Tongue (tissue), 2 donors: Measurements from ENCODE around the gene ANK3. TPM values are rescaled to one million over a fixed set of nuclear protein-coding genes. Genes with fewer than 3 reads are reported as not detected.
"Not testable (repeated sequence)": the region's sequence is repeated elsewhere in the genome, so short reads cannot be mapped to it uniquely, and the experiment has no call there.

Source experiments
- DNase-seq: peaks from one replicate; pipeline ENCODE4 v3.0.0-alpha.2; 2015
- total RNA-seq: library from RNA; depleted of rRNA; stranded (reverse); fragments of >200 nt; gene quantifications from one replicate; pipeline ENCODE4 v1.2.3, GENCODE V29; 2014

The ANK3 gene
- total RNA-seq, 1 donor from 2014 or later, result 148 TPM

- DNase-seq, result no peak
These were observed 302.8 kb downstream of the ANK3 start for GRCh38 chr10:60086862-60087261.

GRCh38 chr10:60086421-60086820 is 303.3 kb downstream of the ANK3 start:
- DNase-seq, result no peak

- DNase-seq, result no peak
These were observed 306.8 kb downstream of the ANK3 start for GRCh38 chr10:60082744-60083344.

- DNase-seq, result no peak
These were observed 307.3 kb downstream of the ANK3 start for GRCh38 chr10:60082341-60082740.

- no peak for DNase-seq
These were observed 315.7 kb downstream of the ANK3 start for GRCh38 chr10:60073781-60074656.

- DNase-seq, result no peak
These were observed 316.3 kb downstream of the ANK3 start for GRCh38 chr10:60073397-60073780.

- DNase-seq, result no peak
These were observed 320.4 kb downstream of the ANK3 start for GRCh38 chr10:60069311-60069710.

GRCh38 chr10:60050366-60050765 is 339.3 kb downstream of the ANK3 start:
- DNase-seq, result no peak

- peak; percentile 23 for DNase-seq
These were observed 341.6 kb downstream of the ANK3 start for GRCh38 chr10:60048091-60048501.

- no peak for DNase-seq
These were observed 344.1 kb downstream of the ANK3 start for GRCh38 chr10:60045571-60045970.

- no peak for DNase-seq
These were observed 344.7 kb downstream of the ANK3 start for GRCh38 chr10:60044971-60045370.

GRCh38 chr10:60044242-60044641 is 345.4 kb downstream of the ANK3 start:
- DNase-seq, result no peak

GRCh38 chr10:60043561-60044241 is 346.0 kb downstream of the ANK3 start:
- DNase-seq, result no peak

- DNase-seq, result no peak
These were observed 346.8 kb downstream of the ANK3 start for GRCh38 chr10:60042914-60043313.

- no peak for DNase-seq
These were observed 347.4 kb downstream of the ANK3 start for GRCh38 chr10:60042262-60042661.

GRCh38 chr10:60041489-60042133 is 348.1 kb downstream of the ANK3 start:
- no peak for DNase-seq

GRCh38 chr10:60040014-60040662 is 349.5 kb downstream of the ANK3 start:
- DNase-seq, result peak; percentile 21

GRCh38 chr10:60035984-60036383 is 353.7 kb downstream of the ANK3 start:
- DNase-seq, result no peak

GRCh38 chr10:60035375-60035774 is 354.3 kb downstream of the ANK3 start:
- DNase-seq, result not testable (repeated sequence)

- DNase-seq, result peak; percentile 50
These were observed 357.0 kb downstream of the ANK3 start for GRCh38 chr10:60032723-60033122.

GRCh38 chr10:60031664-60032063 is 358.0 kb downstream of the ANK3 start:
- no peak for DNase-seq

- DNase-seq, result peak; percentile 35
These were observed 358.5 kb downstream of the ANK3 start for GRCh38 chr10:60031183-60031582.
